Muscle of leg (tissue), 11 donors: ENCODE measurements around the gene UBAP2. TPM values are rescaled to one million over a fixed set of nuclear protein-coding genes. Genes with fewer than 3 reads are reported as not detected.
A peak's percentile ranks its signal among the peaks of the same experiment; 100 is the strongest.
"Not testable (repeated sequence)": the region's sequence is repeated elsewhere in the genome, so short reads cannot be mapped to it uniquely, and the experiment has no call there.

ENCODE experiments used
- DNase-seq: peaks from one replicate; pipeline ENCODE4 v3.0.0; 2013
- H3K27ac ChIP-seq: one replicate; pipeline ENCODE4 v1.5.1; 2013; ENCODE audit warnings: mild to moderate bottlenecking, low read length, control low read depth
- H3K27me3 ChIP-seq: one replicate; pipeline ENCODE4 v1.6.1; 2013; ENCODE audit warnings: low read length; ENCODE audit not compliant: control insufficient read depth, insufficient read depth
- H3K36me3 ChIP-seq: one replicate; pipeline ENCODE4 v1.6.1; 2013; ENCODE audit warnings: low read length; ENCODE audit not compliant: control insufficient read depth, insufficient read depth
- H3K4me1 ChIP-seq: one replicate; pipeline ENCODE4 v1.6.1; 2013; ENCODE audit warnings: low read length; ENCODE audit not compliant: control insufficient read depth, insufficient read depth
- H3K4me3 ChIP-seq: one replicate; pipeline ENCODE4 v1.5.1; 2013; ENCODE audit warnings: low read length, control low read depth
- H3K9me3 ChIP-seq: replicated peaks from 2 replicates; pipeline ENCODE4 v1.6.1; 2013; ENCODE audit warnings: low read depth, low read length; ENCODE audit not compliant: control insufficient read depth
- WGBS: methylation state at CpG from one replicate; pipeline ENCODE4 v1.1.5; 2013; ENCODE audit warnings: missing lambda C conversion rate; ENCODE audit not compliant: insufficient coverage; 5-methylcytosine and 5-hydroxymethylcytosine counted together
- polyA plus RNA-seq, 8 donors: library from polyadenylated mRNA; unstranded; fragments of 120-200 nt; gene quantifications; one replicate each; pipeline versions ENCODE4 v1.2.1 to v1.2.3, GENCODE V29; 2013; ENCODE audit warnings: inconsistent platforms in 1 of 8, low replicate concordance in 1 of 8; ENCODE audit not compliant: insufficient read length in 8 of 8, insufficient read depth in 1 of 8
- total RNA-seq: library from RNA; stranded (reverse); fragments of 120-200 nt; gene quantifications from one replicate; pipeline ENCODE4 v1.2.4, GENCODE V29; 2013

Gene UBAP2
- total and polyA plus RNA-seq, 9 donors = 51.4 to 89.8 (median 65.6) TPM

GRCh38 chr9:34027845-34028574 is 20.7 kb downstream of the UBAP2 start:
- DNase-seq = peak; percentile 79
- Histone ChIP-seq H3K4me1 (peaks cover 19% of the 10 kb centered on the region), H3K27ac (peak overlapping the region; percentile 69), H3K9me3 (no peaks in the 10 kb centered on the region), H3K4me3 (no peak overlapping the region), H3K27me3 (no peaks in the 10 kb centered on the region), H3K36me3 (peaks cover 16% of the 10 kb centered on the region)
- WGBS = 96% methylated on average over 4 of the region's 11 CpGs

- 100% methylated on average over 1 of the region's 5 CpGs for WGBS
- H3K36me3 ChIP-seq = peaks cover 13% of the 10 kb centered on the region
- no peaks in the 10 kb centered on the region for H3K27me3 ChIP-seq
- H3K4me3 ChIP-seq = no peak overlapping the region
- no peak for DNase-seq
- H3K27ac ChIP-seq = peak overlapping the region; percentile 47
- peaks cover 19% of the 10 kb centered on the region for H3K4me1 ChIP-seq
- H3K9me3 ChIP-seq = no peaks in the 10 kb centered on the region
These were observed 22.9 kb downstream of the UBAP2 start for GRCh38 chr9:34025811-34026210.

DNA sequence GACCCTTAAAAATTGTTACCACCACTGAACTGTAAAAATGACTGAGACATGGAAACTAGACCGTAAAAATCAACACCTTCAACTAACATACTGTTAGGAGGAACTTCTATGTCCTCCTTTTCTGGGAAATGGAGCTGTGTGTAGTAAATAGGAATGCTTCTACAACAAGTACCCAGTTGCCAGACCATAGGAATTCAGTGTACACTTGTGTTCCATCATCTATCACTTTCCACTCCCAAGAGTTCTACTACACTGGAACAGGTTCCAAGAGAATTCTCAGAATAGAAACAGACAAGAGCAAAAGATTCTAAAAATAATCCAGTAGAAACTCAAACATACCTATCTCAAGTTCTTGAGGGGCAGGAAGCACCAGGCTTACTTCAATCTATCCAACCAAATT is 23.6 kb downstream of the UBAP2 start:
- peaks cover 19% of the 10 kb centered on the region for H3K4me1 ChIP-seq
- no CpG with 5 or more reads among the region's 1 CpG for WGBS
- H3K9me3 ChIP-seq = no peaks in the 10 kb centered on the region
- DNase-seq = peak; percentile 66
- H3K36me3 ChIP-seq = peaks cover 13% of the 10 kb centered on the region
- H3K27ac ChIP-seq = peak overlapping the region; percentile 54
- no peak overlapping the region for H3K4me3 ChIP-seq
- no peaks in the 10 kb centered on the region for H3K27me3 ChIP-seq

DNA sequence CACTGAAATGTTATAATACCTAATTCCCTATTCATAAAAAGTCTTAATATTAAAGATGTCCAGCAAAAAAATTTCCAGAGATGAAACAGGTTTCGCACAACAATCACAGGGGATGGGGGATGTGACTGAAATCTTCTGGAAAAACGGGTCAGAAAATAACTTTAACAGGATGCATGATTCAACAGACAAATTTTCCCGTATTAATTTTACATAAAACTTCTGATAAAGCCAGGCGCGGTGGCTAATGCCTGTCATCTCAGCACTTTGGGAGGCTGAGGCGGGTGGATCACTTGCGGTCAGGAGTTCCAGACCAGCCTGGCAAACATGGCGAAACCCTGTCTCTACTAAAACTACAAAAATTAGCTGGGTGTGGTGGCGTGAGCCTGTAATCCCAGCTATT is 24.2 kb downstream of the UBAP2 start:
- H3K4me3 ChIP-seq, H3K9me3 ChIP-seq, H3K27me3 ChIP-seq, DNase-seq: not testable (repeated sequence)
- 100% methylated on average over 2 of the region's 9 CpGs for WGBS
- H3K4me1 ChIP-seq = peaks cover 19% of the 10 kb centered on the region
- H3K36me3 ChIP-seq = peaks cover 13% of the 10 kb centered on the region
- H3K27ac ChIP-seq = peak overlapping the region; percentile 54

- WGBS = no CpG with 5 or more reads among the region's 4 CpGs
- peaks cover 25% of the 10 kb centered on the region for H3K36me3 ChIP-seq
- DNase-seq = no peak
- no peak overlapping the region for H3K4me3 ChIP-seq
- no peak overlapping the region for H3K27ac ChIP-seq
- H3K4me1 ChIP-seq = no peaks in the 10 kb centered on the region
- no peaks in the 10 kb centered on the region for H3K27me3 ChIP-seq
- no peaks in the 10 kb centered on the region for H3K9me3 ChIP-seq
These were observed 32.5 kb downstream of the UBAP2 start for GRCh38 chr9:34016149-34016548.

DNA sequence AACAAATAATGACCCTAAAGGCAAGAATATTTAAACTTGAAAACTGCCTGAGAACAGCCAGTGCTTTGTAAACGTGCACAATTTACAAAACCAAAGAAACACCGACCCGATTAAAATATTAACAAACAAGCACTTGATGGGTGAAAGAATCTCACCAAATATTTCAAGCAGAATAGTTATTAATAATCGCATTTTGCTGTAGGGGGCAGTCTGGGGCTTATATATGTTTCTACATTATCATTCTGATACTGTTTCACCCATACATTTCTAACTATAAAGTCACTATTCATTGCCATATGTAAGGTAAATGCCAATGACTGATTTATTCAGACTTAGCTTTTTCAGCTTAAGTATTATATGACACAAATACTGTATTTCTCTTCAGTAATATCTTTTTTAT is 37.7 kb downstream of the UBAP2 start:
- Histone ChIP-seq H3K9me3 (no peaks in the 10 kb centered on the region), H3K4me1 (no peaks in the 10 kb centered on the region), H3K36me3 (peaks cover 36% of the 10 kb centered on the region), H3K27me3 (no peaks in the 10 kb centered on the region), H3K4me3 (no peak overlapping the region), H3K27ac (no peak overlapping the region)
- DNase-seq = no peak
- WGBS = no CpG with 5 or more reads among the region's 4 CpGs

GRCh38 chr9:34001951-34002350 is 46.7 kb downstream of the UBAP2 start:
- Histone ChIP-seq H3K27ac (no peak overlapping the region), H3K4me3 (no peak overlapping the region), H3K27me3 (no peaks in the 10 kb centered on the region), H3K9me3 (no peaks in the 10 kb centered on the region), H3K36me3 (peaks cover 6% of the 10 kb centered on the region), H3K4me1 (peaks cover 6% of the 10 kb centered on the region)
- DNase-seq = no peak
- 100% methylated on average over 2 of the region's 2 CpGs for WGBS

GRCh38 chr9:34001298-34001697 is 47.4 kb downstream of the UBAP2 start:
- Histone ChIP-seq H3K27me3 (no peaks in the 10 kb centered on the region), H3K4me1 (peaks cover 6% of the 10 kb centered on the region), H3K27ac (peak overlapping the region; percentile 60), H3K4me3 (no peak overlapping the region), H3K36me3 (peaks cover 10% of the 10 kb centered on the region), H3K9me3 (no peaks in the 10 kb centered on the region)
- DNase-seq = peak; percentile 22
- WGBS = 40% methylated on average over 1 of the region's 3 CpGs

- no peak for DNase-seq
- Histone ChIP-seq H3K4me3 (no peak overlapping the region), H3K9me3 (no peaks in the 10 kb centered on the region), H3K27ac (no peak overlapping the region), H3K27me3 (no peaks in the 10 kb centered on the region), H3K4me1 (no peaks in the 10 kb centered on the region), H3K36me3 (peaks cover 16% of the 10 kb centered on the region)
These were observed 53.2 kb downstream of the UBAP2 start for GRCh38 chr9:33995449-33995848.

GRCh38 chr9:33993104-33993503 is 55.6 kb downstream of the UBAP2 start:
- Histone ChIP-seq H3K27me3 (no peaks in the 10 kb centered on the region), H3K9me3 (no peaks in the 10 kb centered on the region), H3K36me3 (peaks cover 24% of the 10 kb centered on the region), H3K4me1 (no peaks in the 10 kb centered on the region), H3K27ac (no peak overlapping the region), H3K4me3 (no peak overlapping the region)
- no CpG with 5 or more reads among the region's 2 CpGs for WGBS
- DNase-seq = no peak

DNA sequence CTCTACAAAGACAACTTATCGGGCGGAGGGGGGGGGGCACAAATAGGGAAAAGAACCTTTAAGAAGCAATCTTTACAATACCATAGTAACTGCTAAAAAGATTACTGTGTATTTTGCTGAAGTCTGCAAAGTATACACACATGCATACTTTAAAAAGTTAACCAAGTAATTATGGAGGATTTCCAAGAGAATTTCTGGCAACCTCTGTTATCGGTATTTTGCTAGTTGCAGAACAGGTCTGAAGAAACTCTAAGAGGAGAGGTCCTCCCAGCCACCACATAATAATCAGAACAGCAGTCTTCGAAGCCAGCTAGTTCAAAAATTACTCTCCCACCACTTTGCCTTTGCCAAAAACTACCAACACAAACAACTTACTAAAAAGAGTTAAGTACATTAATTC is 56.1 kb downstream of the UBAP2 start:
- 60% methylated on average over 1 of the region's 4 CpGs for WGBS
- H3K27ac ChIP-seq = no peak overlapping the region
- H3K4me1 ChIP-seq = no peaks in the 10 kb centered on the region
- peaks cover 25% of the 10 kb centered on the region for H3K36me3 ChIP-seq
- H3K27me3 ChIP-seq = no peaks in the 10 kb centered on the region
- no peak overlapping the region for H3K4me3 ChIP-seq
- no peaks in the 10 kb centered on the region for H3K9me3 ChIP-seq
- peak; percentile 36 for DNase-seq
